ENCODE measurements around the gene MIER2.
"Not testable (repeated sequence)": the region's sequence is repeated elsewhere in the genome, so short reads cannot be mapped to it uniquely, and the experiment has no call there.

MIER2 gene

GRCh38 chr19:283395-283794 lies 61.2 kb downstream of the MIER2 start:
- no peak for DNase-seq (ENCODE audit: low read depth, low spot score)

DNA sequence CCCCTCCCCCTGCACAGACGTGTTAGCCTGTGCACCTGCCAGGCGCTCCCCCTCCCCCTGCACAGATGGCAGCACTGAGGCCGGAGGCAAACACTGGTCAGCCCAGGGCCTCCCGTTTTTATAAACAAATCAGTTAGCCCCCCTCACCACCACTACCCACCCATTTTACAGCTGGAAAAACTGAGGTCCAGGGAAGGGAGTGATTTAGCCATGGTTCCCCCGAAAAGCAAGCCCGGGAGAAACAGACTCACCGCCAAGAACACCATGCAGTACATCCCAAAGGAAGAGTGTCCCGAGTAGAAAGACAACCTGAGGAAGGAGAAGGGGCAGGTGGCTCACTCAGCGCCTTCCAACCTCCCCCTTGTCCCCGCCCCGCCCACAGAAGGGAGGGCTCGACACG lies 62.1 kb downstream of the MIER2 start:
- DNase-seq (ENCODE audit: low read depth, low spot score): no peak

DNA sequence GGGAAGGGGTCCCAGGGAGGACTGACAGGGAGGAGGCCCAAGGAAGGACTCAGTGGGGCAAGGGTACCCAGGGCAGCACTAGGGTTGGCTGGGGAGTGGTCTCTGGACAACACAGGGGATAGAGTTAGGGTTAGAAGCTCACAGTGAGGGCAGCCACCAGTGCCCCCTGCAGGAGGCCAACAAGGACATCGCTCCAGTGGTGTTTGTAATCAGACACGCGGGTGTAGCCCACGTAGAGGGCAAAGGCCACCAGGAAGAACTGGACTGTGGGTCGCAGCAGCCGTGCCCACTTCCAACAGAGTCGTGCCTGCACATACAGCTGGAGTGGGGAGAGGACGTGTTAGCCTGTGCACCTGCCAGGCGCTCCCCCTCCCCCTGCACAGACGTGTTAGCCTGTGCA lies 62.6 kb downstream of the MIER2 start:
- no peak for DNase-seq (ENCODE audit: low read depth, low spot score)

DNA sequence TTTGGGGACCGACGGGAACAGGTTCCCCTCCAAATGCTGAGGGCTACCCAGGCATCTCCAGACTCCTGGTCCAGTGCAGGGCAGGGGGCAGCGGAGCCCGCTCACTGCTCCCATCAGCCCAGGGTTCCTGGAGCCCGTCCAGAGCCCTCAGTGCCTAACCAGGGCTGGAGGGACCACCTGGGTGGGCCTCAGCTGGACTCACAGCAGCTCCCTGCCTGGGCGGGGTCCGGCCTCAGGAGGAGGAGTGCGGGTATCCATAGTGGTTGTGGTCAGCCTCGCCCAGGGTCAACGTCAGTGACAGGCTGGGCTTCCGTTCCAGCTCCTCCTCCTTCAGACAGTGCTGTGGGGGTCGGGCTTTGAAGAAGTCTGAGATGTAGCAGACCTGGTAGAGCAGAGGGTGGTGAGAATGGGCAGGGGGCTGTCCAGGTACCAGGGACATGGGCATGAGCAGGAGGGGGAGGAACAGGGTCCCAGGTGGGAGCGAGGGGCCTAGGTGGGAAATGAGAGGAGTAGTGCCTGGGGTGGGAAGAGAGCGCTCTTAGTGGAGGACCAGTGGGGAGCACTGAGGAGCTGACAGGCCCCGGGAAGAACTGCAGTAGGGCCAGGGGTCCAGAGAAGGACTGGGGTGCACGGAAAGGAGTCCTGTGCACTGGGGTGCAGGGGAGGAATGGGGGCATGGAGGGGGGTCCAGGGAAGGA lies 63.3 kb downstream of the MIER2 start:
- DNase-seq (ENCODE audit: low read depth, low spot score): no peak

DNA sequence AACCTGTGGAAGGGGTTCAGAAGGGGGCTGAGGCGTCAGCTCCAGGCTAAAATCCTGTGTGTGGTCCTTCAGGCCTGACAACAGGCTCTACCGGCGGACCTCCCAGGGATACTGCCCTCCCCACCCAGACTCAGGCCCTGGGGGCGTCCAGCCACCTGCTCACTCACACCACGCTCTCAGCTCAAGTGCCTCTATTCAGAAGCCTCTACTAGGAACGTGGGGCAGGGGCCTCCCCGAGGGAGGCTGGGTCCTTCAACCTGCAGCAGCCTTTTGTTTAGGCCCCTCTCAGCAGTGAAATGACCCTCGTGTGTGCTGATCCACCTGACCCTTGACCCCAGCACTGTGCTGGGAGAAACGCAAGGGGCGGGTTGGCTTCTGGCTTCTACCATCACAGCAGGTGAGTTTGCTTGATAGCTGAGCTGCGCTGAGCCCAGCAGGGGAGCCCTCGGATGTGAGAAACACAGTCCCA lies 64.0 kb downstream of the MIER2 start:
- DNase-seq (ENCODE audit: low read depth, low spot score): no peak

DNA sequence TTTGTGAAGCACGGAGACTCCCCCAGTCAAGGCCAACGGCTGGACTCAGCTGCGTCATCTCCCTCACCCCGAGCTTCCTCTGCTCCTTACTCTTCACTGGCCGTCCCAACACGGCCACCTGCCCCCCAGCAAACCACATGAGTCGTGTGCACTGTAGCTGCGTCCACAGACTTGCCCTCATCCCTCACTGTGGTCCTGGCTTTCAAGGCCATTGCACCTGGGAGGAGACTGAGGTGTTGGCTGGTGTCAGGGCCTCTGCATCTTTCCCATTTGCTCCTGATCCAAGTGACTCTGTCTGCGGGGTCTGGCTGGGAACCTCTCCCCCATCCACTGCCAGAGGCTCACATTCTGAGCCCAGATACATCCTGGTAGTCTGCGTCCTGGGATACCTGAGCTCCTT lies 64.9 kb downstream of the MIER2 start:
- DNase-seq (ENCODE audit: low read depth, low spot score): no peak

- no peak for DNase-seq (ENCODE audit: low read depth, low spot score)
Observed at GRCh38 chr19:279231-279630, 65.4 kb downstream of the MIER2 start.

DNA sequence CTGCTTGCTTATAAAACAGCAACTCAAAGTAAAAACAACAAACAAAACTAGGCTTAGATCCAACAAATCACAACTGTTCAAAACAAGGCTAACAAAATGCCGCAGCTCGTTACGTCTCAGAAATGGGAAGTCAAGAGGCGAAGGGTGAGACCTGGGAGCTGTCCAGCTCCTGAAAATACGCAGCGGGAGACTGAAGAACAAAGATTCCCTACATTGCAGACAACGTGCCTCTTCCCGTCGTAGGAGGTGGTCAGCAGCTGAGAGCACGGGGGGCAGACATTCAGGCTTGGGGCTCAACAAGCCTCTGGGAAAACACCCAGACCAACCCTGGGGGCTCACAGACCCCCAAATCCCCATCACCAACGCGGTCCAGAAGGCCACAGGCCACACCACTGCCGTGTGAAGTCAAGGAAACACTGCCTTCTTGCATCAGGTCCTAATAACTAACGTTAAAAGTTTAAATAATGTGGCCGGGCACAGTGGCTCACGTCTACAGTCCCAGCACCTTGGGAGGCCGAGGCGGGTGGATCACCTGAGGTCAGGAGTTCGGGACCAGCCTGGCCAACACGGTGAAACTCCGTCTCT lies 66.9 kb downstream of the MIER2 start:
- no peak for DNase-seq (ENCODE audit: low read depth, low spot score)

DNA sequence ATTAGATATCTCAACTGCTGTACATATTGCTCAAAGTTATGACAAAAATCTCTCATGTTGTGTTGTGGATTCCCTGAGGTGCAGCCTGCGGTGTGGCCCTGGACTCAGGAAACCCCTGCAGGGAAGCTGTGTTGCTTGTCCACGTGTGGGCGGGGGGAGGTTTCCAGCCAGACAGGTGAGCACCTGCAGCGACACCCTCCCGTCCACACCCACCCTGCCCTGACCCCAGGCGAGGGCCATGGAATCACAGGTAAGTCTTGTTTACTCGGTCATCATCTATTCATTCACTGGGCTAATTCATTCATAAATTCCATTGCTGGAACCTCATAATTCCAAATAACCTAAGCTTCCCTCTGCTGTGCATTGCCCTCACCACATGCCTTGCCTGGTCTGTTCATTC lies 67.5 kb downstream of the MIER2 start:
- no peak for DNase-seq (ENCODE audit: low read depth, low spot score)

GRCh38 chr19:275958-276646 lies 68.5 kb downstream of the MIER2 start:
- DNase-seq (ENCODE audit: low read depth, low spot score): no peak

- DNase-seq (ENCODE audit: low read depth, low spot score): no peak
Observed at GRCh38 chr19:275000-275399, 69.6 kb downstream of the MIER2 start.

GRCh38 chr19:273393-273792 lies 71.2 kb downstream of the MIER2 start:
- DNase-seq (ENCODE audit: low read depth, low spot score): no peak

DNA sequence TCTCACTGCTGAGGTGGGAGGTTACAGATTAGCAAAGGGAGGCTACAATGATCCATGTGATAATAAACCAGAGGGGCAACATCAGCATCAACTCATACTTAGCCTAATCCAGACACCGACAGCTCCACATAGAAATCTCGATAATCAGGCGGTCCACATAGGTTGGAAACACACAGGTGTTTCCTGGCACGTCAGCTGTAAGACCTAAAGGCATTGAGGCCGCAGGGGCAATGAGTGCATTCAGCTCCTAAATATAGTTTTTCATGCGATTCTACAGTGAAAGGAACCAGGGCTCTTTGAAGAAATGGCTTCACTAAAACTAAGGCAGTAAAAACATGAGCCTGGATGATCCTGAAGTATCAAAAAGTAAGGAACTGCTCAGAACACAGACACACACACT lies 72.7 kb downstream of the MIER2 start:
- no peak for DNase-seq (ENCODE audit: low read depth, low spot score)

GRCh38 chr19:270766-271318 lies 73.8 kb downstream of the MIER2 start:
- DNase-seq (ENCODE audit: low read depth, low spot score): not testable (repeated sequence)

GRCh38 chr19:269241-269640 lies 75.4 kb downstream of the MIER2 start:
- no peak for DNase-seq (ENCODE audit: low read depth, low spot score)

GRCh38 chr19:262125-262524 lies 82.5 kb downstream of the MIER2 start:
- DNase-seq (ENCODE audit: low read depth, low spot score): no peak

GRCh38 chr19:256804-257203 lies 87.8 kb downstream of the MIER2 start:
- DNase-seq (ENCODE audit: low read depth, low spot score): not testable (repeated sequence)
